HepG2 (cell line): Measurements from ENCODE around the gene TFF1. TPM values are rescaled to one million over a fixed set of nuclear protein-coding genes. Genes with fewer than 3 reads are reported as not detected.

Source experiments
- ATAC-seq: fragments of 200-7000 bp; cut with Tn5 transposase; 3 replicates; pipeline ENCODE4 v1.9.1; 2020; ENCODE audit warnings: mild to moderate bottlenecking, moderate library complexity
- BruUV-seq: library from RNA; stranded (reverse); fragments of 400-500 nt; replicated peaks from 2 replicates; lab custom pipeline; 2021; lab: Mats Ljungman, UMichigan
- CTCF ChIA-PET: fragments of 300-600 bp; formaldehyde crosslinking; extraction: SDS; loops from one replicate; lab custom pipeline; 2021; ENCODE audit warnings: low total read pairs, inconsistent platforms, low intra/inter-chr PET ratio; lab: Yijun Ruan, JAX
- POLR2A ChIA-PET: fragments of 350-600 bp; sonication (Branson Sonifier 250); formaldehyde crosslinking; loops from one replicate; lab custom pipeline; 2020; ENCODE audit warnings: antibody characterized with exemption, inconsistent platforms; lab: Yijun Ruan, JAX
- DNase-seq: peaks from one replicate; pipeline ENCODE4 v3.0.0-alpha.2; 2015; ENCODE audit warnings: low spot score
- FAIRE-seq: peaks from 3 replicates; lab custom pipeline; 2011; peaks lifted over from hg19 to GRCh38; lab: Jason Lieb, UNC
- H2AFZ ChIP-seq: one replicate; pipeline ENCODE4 v1.6.1; 2011; ENCODE audit warnings: low read length, inconsistent platforms
- H3K27ac ChIP-seq: fragments of 300-600 bp; 3 replicates; pipeline ENCODE4 v1.8.0; 2011; ENCODE audit warnings: mixed run types, mild to moderate bottlenecking, mixed read lengths, low read length, inconsistent platforms; ENCODE audit not compliant: insufficient read depth; ENCODE audit errors: extremely low read length
- H3K27me3 ChIP-seq, 2 experiments: fragments of 200-600 bp in 1 of 2; 2 replicates in 1 of 2; 3 replicates in 1 of 2; pipeline versions ENCODE4 v1.6.0 to v1.8.0; 2011; ENCODE audit warnings: low read length in 2 of 2, mild to moderate bottlenecking in 2 of 2, moderate library complexity in 2 of 2, inconsistent platforms in 1 of 2; ENCODE audit not compliant: insufficient read depth in 2 of 2, control insufficient read depth in 1 of 2
- H3K36me3 ChIP-seq, 2 experiments: fragments of 200-600 bp in 1 of 2; replicated peaks in 1 of 2; 2 replicates in 1 of 2; 3 replicates in 1 of 2; pipeline versions ENCODE4 v1.5.1 to v1.8.0; 2011; ENCODE audit warnings: low read length in 2 of 2, inconsistent platforms in 1 of 2; ENCODE audit not compliant: insufficient read depth in 2 of 2, control insufficient read depth in 1 of 2
- H3K4me1 ChIP-seq: 2 replicates; pipeline ENCODE4 v1.5.1; 2012; ENCODE audit warnings: low read length, inconsistent platforms; ENCODE audit not compliant: insufficient read depth
- H3K4me2 ChIP-seq: 2 replicates; pipeline ENCODE4 v1.6.0; 2011; ENCODE audit warnings: low read depth, low read length, inconsistent platforms
- H3K4me3 ChIP-seq, 3 experiments: fragments of 200-600 bp in 1 of 3; sonication (generic), shearing (Covaris generic) in 1 of 3; replicated peaks in 1 of 3; 2 replicates each; pipeline ENCODE4 v1.5.1; 2011 to 2016; ENCODE audit warnings: low read length in 3 of 3, inconsistent platforms in 2 of 3, low read depth in 2 of 3, mild to moderate bottlenecking in 2 of 3, control low read depth in 1 of 3, mixed read lengths in 1 of 3; ENCODE audit not compliant: insufficient read depth in 1 of 3
- H3K79me2 ChIP-seq: one replicate; pipeline ENCODE4 v1.6.1; 2011; ENCODE audit warnings: low read length, inconsistent platforms; ENCODE audit not compliant: insufficient read depth
- H3K9ac ChIP-seq: 2 replicates; pipeline ENCODE4 v1.6.0; 2011; ENCODE audit warnings: mild to moderate bottlenecking, low read depth, low read length, inconsistent platforms; ENCODE audit not compliant: insufficient read depth
- H3K9me3 ChIP-seq: 2 replicates; pipeline ENCODE4 v1.5.1; 2012; ENCODE audit warnings: mild to moderate bottlenecking, low read length
- H4K20me1 ChIP-seq: 2 replicates; pipeline ENCODE4 v1.6.0; 2011; ENCODE audit warnings: inconsistent platforms, mild to moderate bottlenecking, low read length, moderate library complexity; ENCODE audit not compliant: insufficient read depth
- ARID4A ChIP-seq: sonication (generic); formaldehyde crosslinking; IDR thresholded peaks from 2 replicates; pipeline ENCODE4 v1.5.0; 2020; ENCODE audit warnings: mild to moderate bottlenecking, missing genetic modification reagents, borderline replicate concordance
- BORCS8-MEF2B ChIP-seq: sonication (generic); formaldehyde crosslinking; IDR thresholded peaks from 2 replicates; pipeline ENCODE4 v1.8.0; 2022; ENCODE audit warnings: mild to moderate bottlenecking, missing genetic modification reagents
- E2F5 ChIP-seq: sonication (generic); formaldehyde crosslinking; conservative IDR thresholded peaks from 2 replicates; pipeline ENCODE4 v1.4.0; 2020; ENCODE audit warnings: missing genetic modification reagents
- EP300 ChIP-seq, 3 experiments: sonication (generic) in 1 of 3; formaldehyde crosslinking in 1 of 3; IDR thresholded peaks; 2 replicates each; pipeline versions ENCODE4 v1.5.1 to v1.6.1; 2011 to 2020; ENCODE audit warnings: low read depth in 2 of 3, low read length in 2 of 3, borderline replicate concordance in 1 of 3, improper control_type of control experiment in 1 of 3, mild to moderate bottlenecking in 1 of 3, missing genetic modification reagents in 1 of 3, moderate library complexity in 1 of 3
- GATA4 ChIP-seq: sonication (generic); IDR thresholded peaks from 2 replicates; pipeline ENCODE4 v1.6.1; 2016; ENCODE audit warnings: antibody characterized with exemption, low read depth, borderline replicate concordance
- JUND ChIP-seq: sonication (generic); formaldehyde crosslinking; IDR thresholded peaks from 2 replicates; pipeline ENCODE4 v1.8.0; 2022; ENCODE audit warnings: mild to moderate bottlenecking, missing genetic modification reagents
- MIER3 ChIP-seq: IDR thresholded peaks from 2 replicates; pipeline ENCODE4 v1.6.1; 2016; ENCODE audit warnings: missing compliant biosample characterization, borderline replicate concordance
- SRF ChIP-seq: IDR thresholded peaks from 2 replicates; pipeline ENCODE4 v1.6.1; 2011; ENCODE audit warnings: mild to moderate bottlenecking, low read depth, low read length, moderate library complexity
- ZBTB1 ChIP-seq: sonication (generic); formaldehyde crosslinking; IDR thresholded peaks from 2 replicates; pipeline ENCODE4 v1.4.0; 2020; ENCODE audit warnings: missing genetic modification reagents, borderline replicate concordance
- ZNF143 ChIP-seq: sonication (generic); formaldehyde crosslinking; IDR thresholded peaks from 2 replicates; pipeline ENCODE4 v1.4.0; 2020; ENCODE audit warnings: missing genetic modification reagents
- ZNF557 ChIP-seq: sonication (generic); formaldehyde crosslinking; IDR thresholded peaks from 2 replicates; pipeline ENCODE4 v1.4.0; 2020; ENCODE audit warnings: missing genetic modification reagents
- ZNF574 ChIP-seq: sonication (generic); formaldehyde crosslinking; IDR thresholded peaks from 2 replicates; pipeline ENCODE4 v1.4.0; 2020; ENCODE audit warnings: missing genetic modification reagents
- ZNF691 ChIP-seq: sonication (generic); formaldehyde crosslinking; IDR thresholded peaks from 2 replicates; pipeline ENCODE4 v1.4.0; 2020; ENCODE audit warnings: missing genetic modification reagents, low read depth, mild to moderate bottlenecking, borderline replicate concordance
- ZNF766 ChIP-seq: sonication (generic); formaldehyde crosslinking; IDR thresholded peaks from 2 replicates; pipeline ENCODE4 v1.5.0; 2020; ENCODE audit warnings: missing genetic modification reagents, borderline replicate concordance
- WGBS: methylation state at CpG from one replicate; pipeline ENCODE4 v1.1.6; 2017; ENCODE audit warnings: low lambda C conversion rate; 5-methylcytosine and 5-hydroxymethylcytosine counted together
- in situ Hi-C: cut with HindIII; loops from 2 replicates; pipeline ENCODE4 v1.10.0; 2017; ENCODE audit warnings: low pct_unique_long_range_greater_than_20kb; ENCODE audit not compliant: extremely low pct_ligation_motif_present
- intact Hi-C: fragments of 100-400 bp; cut with micrococcal nuclease; formaldehyde crosslinking; loops from one replicate; pipeline ENCODE4 v1.10.0; 2022; ENCODE audit not compliant: unreplicated experiment
- polyA plus RNA-seq, 8 experiments: library from polyadenylated mRNA; depleted of rRNA in 3 of 8; stranded (reverse) in 7 of 8; unstranded in 1 of 8; fragments of >200 nt; fragmentation: Illumina TruSeq in 4 of 8; extraction: Trizol in 4 of 8; gene quantifications; 2 replicates each; pipeline versions ENCODE4 v1.2.1 to v1.2.3, GENCODE V29; 2011 to 2016; ENCODE audit warnings: low read depth in 4 of 8, missing spikeins in 1 of 8, mixed read lengths in 1 of 8; ENCODE audit not compliant: insufficient read depth in 1 of 8
- total RNA-seq, 5 experiments: library from RNA; depleted of rRNA; stranded (reverse); fragments of >200 nt; fragmentation: Illumina TruSeq; extraction: Trizol; gene quantifications; 2 replicates each; pipeline ENCODE4 v1.2.3, GENCODE V29; 2016; ENCODE audit warnings: low read depth in 1 of 5

Gene TFF1
- total and polyA plus RNA-seq, 2 of the 13 experiments (the other 11 are each of a cell fraction or from before 2014, with no cell fraction given) = 0.24 to 19.4 TPM

GRCh38 chr21:42356046-42356445 lies 10.3 kb downstream of the TFF1 start:
- H3K4me3 ChIP-seq = no peak overlapping the region
- no peak for TF ChIP-seq ZBTB1 (CRISPR knock-in tag)
- no peak for TF ChIP-seq ZNF574
- TF ChIP-seq ZNF691 (CRISPR knock-in tag) = no peak
- no peak for TF ChIP-seq BORCS8-MEF2B (CRISPR knock-in tag)
- TF ChIP-seq GATA4 = no peak
- no peak for TF ChIP-seq ZNF143
- TF ChIP-seq ARID4A = no peak
- no peak for TF ChIP-seq JUND (CRISPR knock-in tag)
- TF ChIP-seq SRF = no peak
- no peak for TF ChIP-seq ZNF557 (CRISPR knock-in tag)
- TF ChIP-seq E2F5 = no peak
- no peak for TF ChIP-seq EP300 (IDR thresholded peaks at IDR 0.05; ENCODE audit: low read depth in 2 of 2, low read length in 2 of 2)
- TF ChIP-seq EP300 (CRISPR knock-in tag; IDR thresholded peaks at IDR 0.05; ENCODE audit: borderline replicate concordance) = no peak
- no peak for TF ChIP-seq MIER3
- no peak for TF ChIP-seq ZNF766
- TF ChIP-seq, all 625 proteins: peak for 0
- ATAC-seq (no peak), FAIRE-seq (no peak), DNase-seq (no peak)
- Histone ChIP-seq H3K27ac (no peak overlapping the region), H3K36me3 (no peaks in the 10 kb centered on the region), H3K4me2 (no peak overlapping the region), H3K9me3 (no peaks in the 10 kb centered on the region; the same call in 1 of the 2 replicates), H3K79me2 (no peaks in the 10 kb centered on the region), H3K27me3 (peaks cover 0 to 8% of the 10 kb centered on the region in 2 experiments; a peak in 3 of 5 replicates), H4K20me1 (no peaks in the 10 kb centered on the region), H3K4me1 (peaks cover 15% of the 10 kb centered on the region), H2AFZ (no peak overlapping the region), H3K9ac (no peak overlapping the region)
- ChIA-PET POLR2A (no interaction called here), CTCF (no interaction called here)
- in situ Hi-C loops = no loop called here
- BruUV-seq = no TSS peak
- intact Hi-C loops = no loop called here
- 25% methylated on average over 2 of the region's 2 CpGs for WGBS
